OCI-LY1 (cell line): ENCODE measurements around the gene LILRB4.

Experiments
- H2AFZ ChIP-seq: fragments of 200-600 bp; sonication (generic), shearing (Covaris generic); 2 replicates; pipeline ENCODE4 v1.6.0; 2014; ENCODE audit warnings: antibody characterized with exemption, mild to moderate bottlenecking, low read length
- H3F3A ChIP-seq: fragments of 200-600 bp; sonication (generic), shearing (Covaris generic); 2 replicates; pipeline ENCODE4 v1.6.0; 2014; ENCODE audit warnings: mild to moderate bottlenecking, antibody characterized with exemption, low read length, moderate library complexity; ENCODE audit not compliant: insufficient read depth
- H3K27ac ChIP-seq: fragments of 200-600 bp; sonication (generic); 2 replicates; pipeline ENCODE4 v1.5.1; 2014; ENCODE audit warnings: low read length, mixed run types, mild to moderate bottlenecking, low read depth; ENCODE audit not compliant: poor library complexity, severe bottlenecking
- H3K27me3 ChIP-seq: fragments of 200-600 bp; sonication (generic); 2 replicates; pipeline ENCODE4 v1.6.0; 2014; ENCODE audit warnings: antibody characterized with exemption, mild to moderate bottlenecking, low read length, moderate library complexity; ENCODE audit not compliant: insufficient read depth
- H3K36me3 ChIP-seq: fragments of 200-600 bp; sonication (generic); 2 replicates; pipeline ENCODE4 v1.6.1; 2014; ENCODE audit warnings: mild to moderate bottlenecking, antibody characterized with exemption, low read length, moderate library complexity, mixed read lengths; ENCODE audit not compliant: insufficient read depth
- H3K4me1 ChIP-seq: fragments of 200-600 bp; sonication (generic); 2 replicates; pipeline ENCODE4 v1.5.1; 2014; ENCODE audit warnings: mild to moderate bottlenecking, low read length, moderate library complexity; ENCODE audit not compliant: insufficient read depth, severe bottlenecking
- H3K4me2 ChIP-seq: fragments of 200-600 bp; sonication (generic), shearing (Covaris generic); 2 replicates; pipeline ENCODE4 v1.6.1; 2014; ENCODE audit warnings: low read length
- H3K4me3 ChIP-seq: fragments of 200-600 bp; sonication (generic); 2 replicates; pipeline ENCODE4 v1.5.1; 2014; ENCODE audit warnings: low read length, low read depth, mild to moderate bottlenecking, mixed read lengths; ENCODE audit not compliant: poor library complexity, severe bottlenecking
- H3K79me2 ChIP-seq: fragments of 200-600 bp; shearing (Covaris generic); 2 replicates; pipeline ENCODE4 v1.6.1; 2016; ENCODE audit warnings: mixed run types, low read length, mixed read lengths; ENCODE audit not compliant: insufficient read depth
- H3K9ac ChIP-seq: fragments of 200-600 bp; sonication (generic), shearing (Covaris generic); 2 replicates; pipeline ENCODE4 v1.6.1; 2014; ENCODE audit warnings: mild to moderate bottlenecking, low read length, mixed read lengths
- H3K9me2 ChIP-seq: fragments of 200-600 bp; sonication (generic), shearing (Covaris generic); 2 replicates; pipeline ENCODE4 v1.6.1; 2014; ENCODE audit warnings: low read depth, mild to moderate bottlenecking, low read length, mixed read lengths
- H3K9me3 ChIP-seq: fragments of 200-600 bp; shearing (Covaris generic); 2 replicates; pipeline ENCODE4 v1.6.1; 2014; ENCODE audit warnings: low read length, mixed read lengths
- H4K20me1 ChIP-seq: fragments of 200-600 bp; sonication (generic), shearing (Covaris generic); 2 replicates; pipeline ENCODE4 v1.6.0; 2016; ENCODE audit warnings: mild to moderate bottlenecking, low read length; ENCODE audit not compliant: insufficient read depth
- CTCF ChIP-seq: fragments of 200-600 bp; sonication (generic), shearing (Covaris generic); IDR thresholded peaks from 2 replicates; pipeline ENCODE4 v1.5.1; 2017; ENCODE audit warnings: mild to moderate bottlenecking, antibody characterized with exemption, low read length, moderate library complexity, mixed read lengths
- EZH2 ChIP-seq: fragments of 200-600 bp; sonication (generic), shearing (Covaris generic); IDR thresholded peaks from 2 replicates; pipeline ENCODE4 v1.8.0; 2017; ENCODE audit warnings: borderline replicate concordance, mixed run types, mild to moderate bottlenecking, antibody characterized with exemption, low read length, moderate library complexity, mixed read lengths

Gene LILRB4

GRCh38 chr19:54650108-54650655 is 12.6 kb upstream of the LILRB4 start:
- H3K79me2 ChIP-seq = no peaks in the 10 kb centered on the region
- no peaks in the 10 kb centered on the region for H3K9me3 ChIP-seq
- no peak overlapping the region for H2AFZ ChIP-seq
- H3K4me3 ChIP-seq = no peak overlapping the region
- TF ChIP-seq CTCF (no peak), EZH2 (no peak)
- H4K20me1 ChIP-seq = no peaks in the 10 kb centered on the region
- no peak overlapping the region for H3K4me2 ChIP-seq
- no peak overlapping the region for H3K9ac ChIP-seq
- H3K27ac ChIP-seq = no peak overlapping the region
- H3K9me2 ChIP-seq = no peaks in the 10 kb centered on the region
- no peaks in the 10 kb centered on the region for H3K36me3 ChIP-seq
- H3K4me1 ChIP-seq = no peaks in the 10 kb centered on the region
- H3F3A ChIP-seq = no peaks in the 10 kb centered on the region
- no peaks in the 10 kb centered on the region for H3K27me3 ChIP-seq

- Histone ChIP-seq H3F3A (no peaks in the 10 kb centered on the region), H3K36me3 (no peaks in the 10 kb centered on the region), H3K4me1 (no peaks in the 10 kb centered on the region), H3K9me3 (no peaks in the 10 kb centered on the region), H4K20me1 (no peaks in the 10 kb centered on the region), H3K27me3 (no peaks in the 10 kb centered on the region), H3K4me3 (no peak overlapping the region), H3K9ac (no peak overlapping the region), H2AFZ (no peak overlapping the region), H3K4me2 (no peak overlapping the region), H3K9me2 (no peaks in the 10 kb centered on the region), H3K79me2 (no peaks in the 10 kb centered on the region), H3K27ac (no peak overlapping the region)
- TF ChIP-seq CTCF (peak; percentile 52), EZH2 (no peak)
Observed at GRCh38 chr19:54653181-54653809, 9.5 kb upstream of the LILRB4 start.

GRCh38 chr19:54654447-54655321 is 8.1 kb upstream of the LILRB4 start:
- Histone ChIP-seq H4K20me1 (no peaks in the 10 kb centered on the region), H2AFZ (no peak overlapping the region), H3K4me2 (no peak overlapping the region), H3K79me2 (no peaks in the 10 kb centered on the region), H3K9me3 (no peaks in the 10 kb centered on the region), H3K36me3 (no peaks in the 10 kb centered on the region), H3K9ac (no peak overlapping the region), H3K4me1 (no peaks in the 10 kb centered on the region), H3K27me3 (no peaks in the 10 kb centered on the region), H3K27ac (no peak overlapping the region), H3F3A (no peaks in the 10 kb centered on the region), H3K9me2 (no peaks in the 10 kb centered on the region), H3K4me3 (no peak overlapping the region)
- TF ChIP-seq CTCF (no peak), EZH2 (no peak)
